Measurements from ENCODE around the gene NANOS2.

DNA sequence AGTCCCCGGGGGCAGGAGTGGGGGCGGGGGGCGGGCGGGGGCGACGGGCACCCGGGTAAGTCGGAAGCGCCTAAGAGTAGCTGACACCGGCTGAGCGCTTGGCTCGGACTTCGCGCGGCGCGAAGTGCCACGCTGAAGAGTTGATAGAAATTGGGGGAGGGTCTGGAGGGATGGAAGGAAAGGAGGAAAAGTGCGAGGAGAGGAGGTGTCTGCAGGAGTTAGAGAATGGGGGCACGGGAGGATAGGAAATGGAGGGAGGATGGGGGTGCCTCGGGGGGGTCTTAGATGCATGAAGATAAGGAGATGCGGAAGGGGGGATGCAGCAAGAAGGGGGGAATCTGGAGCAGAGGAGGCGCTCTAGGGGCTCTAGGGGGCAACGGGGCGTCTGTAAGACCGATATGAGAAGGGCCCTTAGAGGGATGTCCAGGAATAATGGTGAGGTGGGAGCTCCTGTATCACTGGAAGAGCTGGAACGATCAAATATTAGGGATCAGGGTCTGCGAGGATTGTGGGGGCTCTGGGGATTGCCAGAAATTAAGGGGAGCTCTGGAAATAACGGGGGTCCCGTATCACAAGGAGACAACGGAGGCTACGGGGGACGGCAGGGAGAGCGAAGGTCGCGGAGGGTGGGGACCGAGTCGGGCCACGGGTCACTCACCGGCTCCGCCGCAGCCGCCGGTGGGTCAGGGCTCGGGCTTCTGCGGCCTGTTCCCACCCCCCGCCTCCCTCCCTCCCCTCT lies 12.5 kb downstream of the NANOS2 start, which contains the start of gene MYPOP:
- TF ChIP-seq, protein P1, sequence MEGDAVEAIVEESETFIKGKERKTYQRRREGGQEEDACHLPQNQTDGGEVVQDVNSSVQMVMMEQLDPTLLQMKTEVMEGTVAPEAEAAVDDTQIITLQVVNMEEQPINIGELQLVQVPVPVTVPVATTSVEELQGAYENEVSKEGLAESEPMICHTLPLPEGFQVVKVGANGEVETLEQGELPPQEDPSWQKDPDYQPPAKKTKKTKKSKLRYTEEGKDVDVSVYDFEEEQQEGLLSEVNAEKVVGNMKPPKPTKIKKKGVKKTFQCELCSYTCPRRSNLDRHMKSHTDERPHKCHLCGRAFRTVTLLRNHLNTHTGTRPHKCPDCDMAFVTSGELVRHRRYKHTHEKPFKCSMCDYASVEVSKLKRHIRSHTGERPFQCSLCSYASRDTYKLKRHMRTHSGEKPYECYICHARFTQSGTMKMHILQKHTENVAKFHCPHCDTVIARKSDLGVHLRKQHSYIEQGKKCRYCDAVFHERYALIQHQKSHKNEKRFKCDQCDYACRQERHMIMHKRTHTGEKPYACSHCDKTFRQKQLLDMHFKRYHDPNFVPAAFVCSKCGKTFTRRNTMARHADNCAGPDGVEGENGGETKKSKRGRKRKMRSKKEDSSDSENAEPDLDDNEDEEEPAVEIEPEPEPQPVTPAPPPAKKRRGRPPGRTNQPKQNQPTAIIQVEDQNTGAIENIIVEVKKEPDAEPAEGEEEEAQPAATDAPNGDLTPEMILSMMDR (IDR thresholded peaks at IDR 0.05; ENCODE audit: low read depth, low read length, poor library complexity, severe bottlenecking), result peak; percentile 12
- no peak for TF ChIP-seq EZH2phosphoT487 (IDR thresholded peaks at IDR 0.05; ENCODE audit: borderline replicate concordance, low read length)

All from DOHH2 (cell line).